ENCODE data around the gene SDK1. TPM values are rescaled to one million over a fixed set of nuclear protein-coding genes. Genes with fewer than 3 reads are reported as not detected.

The SDK1 gene
- total and polyA plus RNA-seq, 2 donors, result 3.2 to 7.8 TPM

- peaks cover 0 to 1% of the 10 kb centered on the region in 2 donors for H3K9me3 ChIP-seq (ENCODE audit: control insufficient read depth in 2 of 2, insufficient read depth in 1 of 2, low read length in 1 of 2)
- peaks cover 46 to 62% of the 10 kb centered on the region in 2 donors for H3K27me3 ChIP-seq (ENCODE audit: control insufficient read depth in 2 of 2, insufficient read depth in 1 of 2, low read length in 1 of 2)
- DNase-seq (ENCODE audit: low read depth in 6 of 9, low spot score in 9 of 9), result no peak
- peak overlapping the region in 1 of 2 donors; percentile 8 for H3K4me3 ChIP-seq (ENCODE audit: low read length in 2 of 2)
- 53% methylated on average over 7 of the region's 7 CpGs for WGBS
- no peak overlapping the region for H3K27ac ChIP-seq (ENCODE audit: low read depth in 1 of 2, low read length in 1 of 2)
- H3K4me1 ChIP-seq (ENCODE audit: control insufficient read depth in 2 of 2, insufficient read depth in 2 of 2, low read length in 2 of 2), result peaks cover 0 to 13% of the 10 kb centered on the region in 2 donors
- H3K36me3 ChIP-seq (ENCODE audit: control insufficient read depth in 2 of 2, insufficient read depth in 2 of 2, low read length in 1 of 2), result no peaks in the 10 kb centered on the region
Measured at GRCh38 chr7:3302681-3303320, 1.7 kb downstream of the SDK1 start.

- H3K9me3 ChIP-seq (ENCODE audit: control insufficient read depth in 2 of 2, insufficient read depth in 1 of 2, low read length in 1 of 2), result peaks cover 0 to 1% of the 10 kb centered on the region in 2 donors
- WGBS, result 98% methylated on average over 4 of the region's 4 CpGs
- H3K27ac ChIP-seq (ENCODE audit: low read depth in 1 of 2, low read length in 1 of 2), result no peak overlapping the region
- peaks cover 43 to 53% of the 10 kb centered on the region in 2 donors for H3K27me3 ChIP-seq (ENCODE audit: control insufficient read depth in 2 of 2, insufficient read depth in 1 of 2, low read length in 1 of 2)
- H3K4me3 ChIP-seq (ENCODE audit: low read length in 2 of 2), result no peak overlapping the region
- no peaks in the 10 kb centered on the region for H3K36me3 ChIP-seq (ENCODE audit: control insufficient read depth in 2 of 2, insufficient read depth in 2 of 2, low read length in 1 of 2)
- peaks cover 0 to 13% of the 10 kb centered on the region in 2 donors for H3K4me1 ChIP-seq (ENCODE audit: control insufficient read depth in 2 of 2, insufficient read depth in 2 of 2, low read length in 2 of 2)
- DNase-seq (ENCODE audit: low read depth in 6 of 9, low spot score in 9 of 9), result no peak
Measured at GRCh38 chr7:3304131-3304530, 3.1 kb downstream of the SDK1 start.

GRCh38 chr7:3307435-3307834 lies 6.4 kb downstream of the SDK1 start:
- Histone ChIP-seq H3K4me3 (ENCODE audit: low read length in 2 of 2) (no peak overlapping the region), H3K4me1 (ENCODE audit: control insufficient read depth in 2 of 2, insufficient read depth in 2 of 2, low read length in 2 of 2) (no peaks in the 10 kb centered on the region)
- 69% methylated on average over 1 of the region's 1 CpG for WGBS

DNA sequence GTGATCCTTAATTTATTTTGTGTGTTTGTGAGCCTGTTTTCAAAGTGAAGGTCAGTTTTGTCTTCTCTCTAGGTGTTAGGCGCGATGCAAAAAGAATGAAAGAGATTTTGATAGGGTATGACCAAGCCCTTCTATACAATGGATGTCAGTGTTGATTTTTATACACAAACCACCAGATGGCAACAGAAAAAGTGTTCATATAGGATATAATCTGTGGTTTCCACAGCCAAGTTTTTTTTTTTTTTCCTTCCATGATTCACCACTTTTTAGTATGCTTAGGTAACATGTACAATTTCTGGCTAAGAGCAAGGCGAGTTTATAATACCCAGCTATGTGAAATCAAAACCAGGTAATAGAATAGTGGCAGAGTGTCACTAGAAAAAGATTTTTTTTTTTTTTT lies 8.1 kb downstream of the SDK1 start:
- DNase-seq (ENCODE audit: low read depth in 6 of 9, low spot score in 9 of 9), result no peak
- WGBS, result 79% methylated on average over 3 of the region's 3 CpGs
- Histone ChIP-seq H3K4me3 (ENCODE audit: low read length in 2 of 2) (no peak overlapping the region), H3K4me1 (ENCODE audit: control insufficient read depth in 2 of 2, insufficient read depth in 2 of 2, low read length in 2 of 2) (no peaks in the 10 kb centered on the region), H3K27me3 (ENCODE audit: control insufficient read depth in 2 of 2, insufficient read depth in 1 of 2, low read length in 1 of 2) (peaks cover 7 to 16% of the 10 kb centered on the region in 2 donors), H3K36me3 (ENCODE audit: control insufficient read depth in 2 of 2, insufficient read depth in 2 of 2, low read length in 1 of 2) (no peaks in the 10 kb centered on the region), H3K27ac (ENCODE audit: low read depth in 1 of 2, low read length in 1 of 2) (no peak overlapping the region), H3K9me3 (ENCODE audit: control insufficient read depth in 2 of 2, insufficient read depth in 1 of 2, low read length in 1 of 2) (no peaks in the 10 kb centered on the region)

More at GRCh38 chr7:3307435-3307834, 6.4 kb downstream of the SDK1 start:
- no peaks in the 10 kb centered on the region for H3K36me3 ChIP-seq (ENCODE audit: control insufficient read depth in 2 of 2, insufficient read depth in 2 of 2, low read length in 1 of 2)
- H3K27me3 ChIP-seq (ENCODE audit: control insufficient read depth in 2 of 2, insufficient read depth in 1 of 2, low read length in 1 of 2), result peaks cover 17 to 31% of the 10 kb centered on the region in 2 donors
- DNase-seq (ENCODE audit: low read depth in 6 of 9, low spot score in 9 of 9), result no peak
- no peaks in the 10 kb centered on the region for H3K9me3 ChIP-seq (ENCODE audit: control insufficient read depth in 2 of 2, insufficient read depth in 1 of 2, low read length in 1 of 2)
- no peak overlapping the region for H3K27ac ChIP-seq (ENCODE audit: low read depth in 1 of 2, low read length in 1 of 2)

DNA sequence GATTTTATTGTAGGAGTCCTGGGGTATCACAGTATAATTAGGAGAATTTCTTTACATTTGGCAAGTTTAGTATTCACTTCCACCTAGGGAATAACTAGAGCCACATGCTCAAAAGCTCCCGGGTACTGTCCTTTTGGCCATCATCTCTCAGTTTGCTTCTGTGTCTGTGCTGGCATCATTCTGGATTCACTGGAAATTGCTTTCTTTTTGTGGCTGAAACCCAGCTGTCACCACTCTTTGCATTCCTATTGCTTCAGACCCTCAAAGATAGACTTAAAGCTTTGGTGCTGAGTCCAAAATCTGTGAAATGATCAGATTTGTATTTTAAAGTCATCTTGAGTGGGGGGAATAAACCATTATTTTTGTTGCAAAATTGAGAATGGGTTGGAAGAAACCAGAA lies 8.9 kb downstream of the SDK1 start:
- H3K27ac ChIP-seq (ENCODE audit: low read depth in 1 of 2, low read length in 1 of 2), result no peak overlapping the region
- no peak for DNase-seq (ENCODE audit: low read depth in 6 of 9, low spot score in 9 of 9)
- H3K4me1 ChIP-seq (ENCODE audit: control insufficient read depth in 2 of 2, insufficient read depth in 2 of 2, low read length in 2 of 2), result no peaks in the 10 kb centered on the region
- H3K36me3 ChIP-seq (ENCODE audit: control insufficient read depth in 2 of 2, insufficient read depth in 2 of 2, low read length in 1 of 2), result no peaks in the 10 kb centered on the region
- H3K27me3 ChIP-seq (ENCODE audit: control insufficient read depth in 2 of 2, insufficient read depth in 1 of 2, low read length in 1 of 2), result peaks cover 2 to 8% of the 10 kb centered on the region in 2 donors
- H3K9me3 ChIP-seq (ENCODE audit: control insufficient read depth in 2 of 2, insufficient read depth in 1 of 2, low read length in 1 of 2), result no peaks in the 10 kb centered on the region
- no peak overlapping the region for H3K4me3 ChIP-seq (ENCODE audit: low read length in 2 of 2)
- WGBS, result 97% methylated on average over 1 of the region's 1 CpG

DNA sequence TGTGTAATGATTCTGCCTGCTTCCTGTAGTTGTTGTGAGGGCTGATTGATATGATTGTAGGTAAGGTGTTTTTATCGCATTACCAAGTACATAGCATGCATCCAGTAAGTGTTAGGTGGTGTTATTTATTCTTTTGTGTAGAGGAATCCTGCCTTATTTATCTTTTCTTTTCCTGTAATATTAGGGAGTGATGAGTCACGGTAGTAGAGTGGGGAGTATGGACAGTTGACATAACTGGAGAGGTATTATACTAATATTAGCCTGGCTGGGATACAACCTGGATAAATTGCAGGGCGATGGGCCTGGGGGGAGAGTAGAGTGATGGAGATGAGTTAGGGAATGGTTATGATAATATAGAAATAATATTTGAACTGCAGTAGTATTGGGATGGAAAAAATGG lies 9.8 kb downstream of the SDK1 start:
- Histone ChIP-seq H3K27ac (ENCODE audit: low read depth in 1 of 2, low read length in 1 of 2) (no peak overlapping the region), H3K4me1 (ENCODE audit: control insufficient read depth in 2 of 2, insufficient read depth in 2 of 2, low read length in 2 of 2) (no peaks in the 10 kb centered on the region), H3K4me3 (ENCODE audit: low read length in 2 of 2) (no peak overlapping the region), H3K27me3 (ENCODE audit: control insufficient read depth in 2 of 2, insufficient read depth in 1 of 2, low read length in 1 of 2) (peaks cover 1 to 2% of the 10 kb centered on the region in 2 donors), H3K9me3 (ENCODE audit: control insufficient read depth in 2 of 2, insufficient read depth in 1 of 2, low read length in 1 of 2) (no peaks in the 10 kb centered on the region), H3K36me3 (ENCODE audit: control insufficient read depth in 2 of 2, insufficient read depth in 2 of 2, low read length in 1 of 2) (no peaks in the 10 kb centered on the region)
- 96% methylated on average over 3 of the region's 3 CpGs for WGBS
- DNase-seq (ENCODE audit: low read depth in 6 of 9, low spot score in 9 of 9), result no peak

DNA sequence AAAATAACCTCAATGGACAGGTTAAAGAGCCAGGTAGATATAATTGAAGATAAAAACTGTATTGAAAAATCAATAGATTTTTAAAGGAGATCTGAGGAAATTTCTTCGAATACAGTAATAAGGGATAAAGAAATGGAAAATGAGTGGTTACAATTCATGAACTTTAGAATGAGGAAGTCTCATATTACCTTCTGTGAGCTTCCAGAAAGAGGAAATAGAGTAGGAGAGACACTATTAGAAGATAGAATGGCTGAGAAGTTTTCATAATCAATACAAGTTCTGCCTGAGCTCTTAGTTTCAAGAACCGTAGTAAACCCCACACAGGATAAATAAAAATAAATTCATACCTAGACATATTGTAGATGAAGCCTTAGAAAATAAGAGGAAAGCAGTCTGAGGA lies 11.5 kb downstream of the SDK1 start:
- Histone ChIP-seq H3K4me1 (ENCODE audit: control insufficient read depth in 2 of 2, insufficient read depth in 2 of 2, low read length in 2 of 2) (no peaks in the 10 kb centered on the region), H3K4me3 (ENCODE audit: low read length in 2 of 2) (no peak overlapping the region), H3K9me3 (ENCODE audit: control insufficient read depth in 2 of 2, insufficient read depth in 1 of 2, low read length in 1 of 2) (no peaks in the 10 kb centered on the region), H3K27ac (ENCODE audit: low read depth in 1 of 2, low read length in 1 of 2) (no peak overlapping the region), H3K27me3 (ENCODE audit: control insufficient read depth in 2 of 2, insufficient read depth in 1 of 2, low read length in 1 of 2) (peaks cover 0 to 2% of the 10 kb centered on the region in 2 donors), H3K36me3 (ENCODE audit: control insufficient read depth in 2 of 2, insufficient read depth in 2 of 2, low read length in 1 of 2) (no peaks in the 10 kb centered on the region)
- no peak for DNase-seq (ENCODE audit: low read depth in 6 of 9, low spot score in 9 of 9)
- WGBS, result 59% methylated on average over 2 of the region's 2 CpGs

DNA sequence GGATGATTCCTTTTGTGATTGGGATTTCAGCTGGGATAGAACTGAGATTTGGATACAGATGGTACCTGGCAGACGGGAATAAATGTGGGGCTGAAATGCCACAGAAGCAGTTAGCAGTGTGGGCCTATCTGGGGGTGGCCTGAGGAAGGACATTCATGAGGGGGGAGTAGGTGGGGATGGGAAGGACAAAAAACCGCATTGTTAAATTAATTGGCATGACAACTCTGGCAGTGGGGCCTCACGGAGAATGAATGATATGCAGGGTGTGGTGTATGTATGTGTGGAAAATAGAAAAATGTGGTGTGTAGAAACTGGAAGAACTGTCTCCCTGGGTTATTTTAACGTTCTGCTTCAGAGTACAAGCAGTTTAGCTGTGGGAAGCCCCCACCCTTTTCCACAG lies 17.8 kb downstream of the SDK1 start:
- no peak for DNase-seq (ENCODE audit: low read depth in 6 of 9, low spot score in 9 of 9)
- WGBS, result 71% methylated on average over 4 of the region's 4 CpGs

DNA sequence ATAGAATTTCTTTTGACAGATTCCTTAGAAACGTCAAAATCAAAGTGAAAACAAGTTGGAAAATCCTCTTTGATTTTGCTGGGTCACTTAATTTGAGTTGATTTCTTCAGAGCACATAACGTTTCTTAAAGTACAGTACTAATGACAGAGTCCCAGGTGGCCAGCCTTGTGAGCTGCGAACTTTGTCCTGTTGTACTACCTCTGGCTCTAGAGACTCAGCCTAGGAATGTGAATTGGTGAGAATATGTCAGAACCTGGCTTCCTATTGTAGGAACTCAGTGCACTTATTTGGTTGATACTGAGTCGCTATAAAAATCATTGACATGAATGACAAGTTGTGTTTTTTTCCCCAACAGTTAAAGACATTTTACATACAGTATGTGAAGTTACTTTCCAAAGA lies 20.2 kb downstream of the SDK1 start:
- H3K27ac ChIP-seq (ENCODE audit: low read depth in 1 of 2, low read length in 1 of 2), result no peak overlapping the region
- no peaks in the 10 kb centered on the region for H3K9me3 ChIP-seq (ENCODE audit: control insufficient read depth in 2 of 2, insufficient read depth in 1 of 2, low read length in 1 of 2)
- H3K4me1 ChIP-seq (ENCODE audit: control insufficient read depth in 2 of 2, insufficient read depth in 2 of 2, low read length in 2 of 2), result no peaks in the 10 kb centered on the region
- H3K4me3 ChIP-seq (ENCODE audit: low read length in 2 of 2), result no peak overlapping the region
- DNase-seq (ENCODE audit: low read depth in 6 of 9, low spot score in 9 of 9), result no peak
- peaks cover 0 to 2% of the 10 kb centered on the region in 2 donors for H3K27me3 ChIP-seq (ENCODE audit: control insufficient read depth in 2 of 2, insufficient read depth in 1 of 2, low read length in 1 of 2)
- no peaks in the 10 kb centered on the region for H3K36me3 ChIP-seq (ENCODE audit: control insufficient read depth in 2 of 2, insufficient read depth in 2 of 2, low read length in 1 of 2)
- 94% methylated on average over 4 of the region's 4 CpGs for WGBS

More for the DNA sequence above, 17.8 kb downstream of the SDK1 start:
- Histone ChIP-seq H3K9me3 (ENCODE audit: control insufficient read depth in 2 of 2, insufficient read depth in 1 of 2, low read length in 1 of 2) (no peaks in the 10 kb centered on the region), H3K4me1 (ENCODE audit: control insufficient read depth in 2 of 2, insufficient read depth in 2 of 2, low read length in 2 of 2) (no peaks in the 10 kb centered on the region), H3K4me3 (ENCODE audit: low read length in 2 of 2) (no peak overlapping the region), H3K36me3 (ENCODE audit: control insufficient read depth in 2 of 2, insufficient read depth in 2 of 2, low read length in 1 of 2) (no peaks in the 10 kb centered on the region), H3K27ac (ENCODE audit: low read depth in 1 of 2, low read length in 1 of 2) (no peak overlapping the region), H3K27me3 (ENCODE audit: control insufficient read depth in 2 of 2, insufficient read depth in 1 of 2, low read length in 1 of 2) (peaks cover 0 to 2% of the 10 kb centered on the region in 2 donors)

Data from thymus (tissue), 11 donors.